ENCODE measurements around the gene USP48.

GRCh38 chr1:21828075-21828474 lies 45.1 kb upstream of the USP48 start:
- TF ChIP-seq POLR2A (IDR thresholded peaks at IDR 0.05) = no peak
- TF ChIP-seq, protein P1, sequence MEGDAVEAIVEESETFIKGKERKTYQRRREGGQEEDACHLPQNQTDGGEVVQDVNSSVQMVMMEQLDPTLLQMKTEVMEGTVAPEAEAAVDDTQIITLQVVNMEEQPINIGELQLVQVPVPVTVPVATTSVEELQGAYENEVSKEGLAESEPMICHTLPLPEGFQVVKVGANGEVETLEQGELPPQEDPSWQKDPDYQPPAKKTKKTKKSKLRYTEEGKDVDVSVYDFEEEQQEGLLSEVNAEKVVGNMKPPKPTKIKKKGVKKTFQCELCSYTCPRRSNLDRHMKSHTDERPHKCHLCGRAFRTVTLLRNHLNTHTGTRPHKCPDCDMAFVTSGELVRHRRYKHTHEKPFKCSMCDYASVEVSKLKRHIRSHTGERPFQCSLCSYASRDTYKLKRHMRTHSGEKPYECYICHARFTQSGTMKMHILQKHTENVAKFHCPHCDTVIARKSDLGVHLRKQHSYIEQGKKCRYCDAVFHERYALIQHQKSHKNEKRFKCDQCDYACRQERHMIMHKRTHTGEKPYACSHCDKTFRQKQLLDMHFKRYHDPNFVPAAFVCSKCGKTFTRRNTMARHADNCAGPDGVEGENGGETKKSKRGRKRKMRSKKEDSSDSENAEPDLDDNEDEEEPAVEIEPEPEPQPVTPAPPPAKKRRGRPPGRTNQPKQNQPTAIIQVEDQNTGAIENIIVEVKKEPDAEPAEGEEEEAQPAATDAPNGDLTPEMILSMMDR (IDR thresholded peaks at IDR 0.05) = no peak
